GM21576 (cell line): ENCODE results near the gene DMAC2L.
"Not testable (repeated sequence)": the region's sequence is repeated elsewhere in the genome, so short reads cannot be mapped to it uniquely, and the experiment has no call there.

Source experiments
- ATAC-seq: cut with Tn5 transposase; IDR thresholded peaks from one replicate; pipeline ENCODE4 v1.9.1; 2021; ENCODE audit warnings: mild to moderate bottlenecking, moderate library complexity; ENCODE audit not compliant: unreplicated experiment

Gene DMAC2L

GRCh38 chr14:50311972-50312733 is at the start of gene DMAC2L, which contains the start of gene L2HGDH:
DMAC2L (plus strand) TSS chr14:50312324; CDS start chr14:50321488, 9,164 bp downstream.
L2HGDH (minus strand) TSS chr14:50312229; CDS start chr14:50312150, 79 bp downstream.
- ATAC-seq = peak; percentile 92

GRCh38 chr14:50262865-50263264 is 49.3 kb upstream of the DMAC2L start:
- no peak for ATAC-seq

- no peak for ATAC-seq
Measured at GRCh38 chr14:50263321-50263720, 48.8 kb upstream of the DMAC2L start.

GRCh38 chr14:50265029-50265428 is 47.1 kb upstream of the DMAC2L start:
- no peak for ATAC-seq

- ATAC-seq = no peak
Measured at GRCh38 chr14:50270932-50271331, 41.2 kb upstream of the DMAC2L start.

GRCh38 chr14:50272498-50272897 is 39.6 kb upstream of the DMAC2L start:
- no peak for ATAC-seq

- no peak for ATAC-seq
Measured at GRCh38 chr14:50285861-50286260, 26.3 kb upstream of the DMAC2L start.

GRCh38 chr14:50288146-50288545 is 24.0 kb upstream of the DMAC2L start:
- no peak for ATAC-seq

GRCh38 chr14:50290306-50290705 is 21.8 kb upstream of the DMAC2L start:
- no peak for ATAC-seq

- no peak for ATAC-seq
Measured at GRCh38 chr14:50299585-50299984, 12.5 kb upstream of the DMAC2L start.

- no peak for ATAC-seq
Measured at GRCh38 chr14:50301914-50302313, 10.2 kb upstream of the DMAC2L start.

GRCh38 chr14:50303744-50304471 is 8.2 kb upstream of the DMAC2L start:
- no peak for ATAC-seq

GRCh38 chr14:50308363-50308915 is 3.7 kb upstream of the DMAC2L start:
- no peak for ATAC-seq

GRCh38 chr14:50310445-50310844 is 1.7 kb upstream of the DMAC2L start:
- ATAC-seq = no peak

GRCh38 chr14:50311337-50311971 is 670 bp upstream of the DMAC2L start:
- ATAC-seq = no peak

- peak; percentile 23 for ATAC-seq
Measured at GRCh38 chr14:50312734-50313054, 570 bp downstream of the DMAC2L start.

GRCh38 chr14:50314098-50314497 is 2.0 kb downstream of the DMAC2L start:
- ATAC-seq = not testable (repeated sequence)

- no peak for ATAC-seq
Measured at GRCh38 chr14:50318031-50318626, 6.0 kb downstream of the DMAC2L start.

GRCh38 chr14:50319293-50319692 is 7.2 kb downstream of the DMAC2L start:
- no peak for ATAC-seq

GRCh38 chr14:50319721-50320120 is 7.6 kb downstream of the DMAC2L start:
- ATAC-seq = no peak

- ATAC-seq = no peak
Measured at GRCh38 chr14:50320283-50320682, 8.2 kb downstream of the DMAC2L start.
